Activated naive CD8-positive, alpha-beta T cell treated with anti-CD3 and anti-CD28 coated beads for 36 hours (primary cell): Measurements from ENCODE around the gene OR5H2. TPM values are rescaled to one million over a fixed set of nuclear protein-coding genes. Genes with fewer than 3 reads are reported as not detected.
"Not testable (repeated sequence)": the region's sequence is repeated elsewhere in the genome, so short reads cannot be mapped to it uniquely, and the experiment has no call there.

Experiments
- DNase-seq: peaks from one replicate; pipeline ENCODE4 v3.0.0; 2021
- H3K27ac Mint-ChIP-seq: one replicate; pipeline ENCODE4 v1.8.0; 2022; ENCODE audit warnings: mild to moderate bottlenecking, moderate library complexity, mixed read lengths
- H3K27me3 Mint-ChIP-seq: one replicate; pipeline ENCODE4 v1.8.0; 2022; ENCODE audit warnings: mild to moderate bottlenecking, mixed read lengths
- H3K36me3 Mint-ChIP-seq: one replicate; pipeline ENCODE4 v1.8.0; 2021; ENCODE audit warnings: mild to moderate bottlenecking, mixed read lengths
- H3K4me1 Mint-ChIP-seq: one replicate; pipeline ENCODE4 v1.8.0; 2021; ENCODE audit warnings: mixed read lengths
- H3K4me3 Mint-ChIP-seq: one replicate; pipeline ENCODE4 v1.8.0; 2022; ENCODE audit warnings: mild to moderate bottlenecking, moderate library complexity, mixed read lengths
- H3K9me3 Mint-ChIP-seq: one replicate; pipeline ENCODE4 v1.8.0; 2022; ENCODE audit warnings: mixed read lengths
- total RNA-seq, 2 experiments: library from RNA; stranded (reverse); gene quantifications; one replicate each; pipeline ENCODE4 v1.2.3, GENCODE V29; 2021

Gene OR5H2
- not detected for total RNA-seq

DNA sequence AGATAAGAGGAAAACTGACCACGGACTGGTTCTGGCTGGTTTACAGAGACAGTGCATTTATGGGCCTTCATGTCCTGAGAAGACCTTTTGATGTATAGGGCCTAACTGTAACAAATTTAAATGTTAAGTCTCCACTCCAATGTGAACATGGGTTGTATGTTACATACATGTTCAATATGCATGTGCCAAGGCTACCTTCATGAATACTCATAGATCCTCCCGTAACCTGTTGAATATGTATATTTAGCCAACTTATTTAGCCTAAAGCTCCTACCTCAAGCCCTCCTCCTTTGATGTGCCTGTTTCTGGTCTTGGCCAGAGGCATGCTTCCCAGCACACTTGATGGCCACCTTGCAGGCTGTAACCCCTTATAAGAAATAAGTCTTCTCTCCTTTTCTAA is at the start of gene OR5H2:
Gene OR5H2, plus strand, starts transcription at position 301 of the 400 bp plus-strand sequence. CDS start 398 bp downstream, outside the sequence.
- H3K4me1 Mint-ChIP-seq, result no peaks in the 10 kb centered on the region
- no peaks in the 10 kb centered on the region for H3K36me3 Mint-ChIP-seq
- no peaks in the 10 kb centered on the region for H3K27me3 Mint-ChIP-seq
- no peak for DNase-seq
- no peaks in the 10 kb centered on the region for H3K9me3 Mint-ChIP-seq
- no peak within 1 kb of the TSS for H3K27ac Mint-ChIP-seq
- no peak within 1 kb of the TSS for H3K4me3 Mint-ChIP-seq

DNA sequence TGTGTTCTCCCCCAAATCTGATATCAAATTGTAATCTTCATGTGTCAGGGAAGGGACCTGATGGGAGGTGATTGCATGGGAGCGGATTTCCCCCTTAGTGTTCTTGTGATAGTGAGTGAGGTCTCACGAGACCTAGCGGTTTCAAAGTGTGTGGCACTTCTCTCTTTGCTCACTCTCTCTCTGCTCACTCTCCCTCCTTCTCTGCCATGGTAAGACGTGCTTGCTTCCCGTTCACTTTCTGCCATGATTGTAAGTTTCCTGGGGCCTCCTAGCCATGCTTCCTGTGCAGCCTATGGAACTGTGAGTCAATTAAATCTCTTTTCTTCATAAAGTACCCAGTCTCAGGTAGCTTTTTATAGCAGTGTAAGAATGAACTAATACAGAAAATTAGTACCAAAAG is 48.8 kb upstream of the OR5H2 start:
- H3K36me3 Mint-ChIP-seq, result no peaks in the 10 kb centered on the region
- no peaks in the 10 kb centered on the region for H3K9me3 Mint-ChIP-seq
- no peak for DNase-seq
- no peak overlapping the region for H3K4me3 Mint-ChIP-seq
- H3K27me3 Mint-ChIP-seq, result peaks cover 12% of the 10 kb centered on the region
- H3K27ac Mint-ChIP-seq, result no peak overlapping the region
- no peaks in the 10 kb centered on the region for H3K4me1 Mint-ChIP-seq

DNA sequence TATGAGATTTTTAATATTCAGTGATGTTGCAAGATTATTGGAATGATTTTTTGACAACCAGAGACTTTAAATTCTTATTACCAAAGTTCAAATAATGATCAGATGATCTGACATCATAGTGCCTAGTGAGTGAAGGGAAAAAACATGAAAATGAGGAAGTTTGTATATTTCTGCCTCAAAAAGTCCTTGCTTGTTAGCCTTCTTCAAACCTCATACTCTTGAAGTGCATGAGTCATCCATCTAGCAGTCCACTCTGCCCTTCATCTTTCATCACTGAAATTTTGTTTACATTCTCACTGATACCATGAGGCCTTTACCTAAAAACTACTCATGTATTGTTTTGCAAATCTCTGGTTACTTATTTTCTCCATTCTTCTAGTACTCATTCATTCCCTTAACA is 42.2 kb upstream of the OR5H2 start:
- Mint-ChIP-seq H3K36me3 (no peaks in the 10 kb centered on the region), H3K4me3 (no peak overlapping the region), H3K27ac (no peak overlapping the region), H3K9me3 (no peaks in the 10 kb centered on the region), H3K4me1 (no peaks in the 10 kb centered on the region), H3K27me3 (peaks cover 8% of the 10 kb centered on the region)
- no peak for DNase-seq

DNA sequence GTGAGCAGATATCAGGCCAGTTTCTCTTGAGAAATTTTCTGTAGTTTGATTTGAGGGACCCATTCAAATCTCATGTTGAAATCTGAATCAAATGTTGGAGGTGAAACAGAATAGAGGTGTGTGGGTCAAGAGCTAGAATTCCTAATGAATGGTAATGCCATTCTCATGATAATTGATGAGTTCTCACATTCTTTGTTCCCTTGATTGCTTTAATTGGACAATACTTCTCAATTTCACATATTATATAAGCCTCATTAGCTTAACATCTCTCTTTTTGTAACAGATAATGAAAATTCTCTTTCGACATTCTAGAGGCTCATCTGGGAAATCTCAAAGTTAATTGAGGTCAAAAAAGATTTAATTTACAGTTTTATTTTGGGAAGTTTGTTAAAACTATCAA is 40.1 kb upstream of the OR5H2 start:
- no peak overlapping the region for H3K27ac Mint-ChIP-seq
- H3K4me3 Mint-ChIP-seq, result no peak overlapping the region
- no peaks in the 10 kb centered on the region for H3K36me3 Mint-ChIP-seq
- no peak for DNase-seq
- no peaks in the 10 kb centered on the region for H3K9me3 Mint-ChIP-seq
- H3K27me3 Mint-ChIP-seq, result peaks cover 10% of the 10 kb centered on the region
- H3K4me1 Mint-ChIP-seq, result no peaks in the 10 kb centered on the region

DNA sequence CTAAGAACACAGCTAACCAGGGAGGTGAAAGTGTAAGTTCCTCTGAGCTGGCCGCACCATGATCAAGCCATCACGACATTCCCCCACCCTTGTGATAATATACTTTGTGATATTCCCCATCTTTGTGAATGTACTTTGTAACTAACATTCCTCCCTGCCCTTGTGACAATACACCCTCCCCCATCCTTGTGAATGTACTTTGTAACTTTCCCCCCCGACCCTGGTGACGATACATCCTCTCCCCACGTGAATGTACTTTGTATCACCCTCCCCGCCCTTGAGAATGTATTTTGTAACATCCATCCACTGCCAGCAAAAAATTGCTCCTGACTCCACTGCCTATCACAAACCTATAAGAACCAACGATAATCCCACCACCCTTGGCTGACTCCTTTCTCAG is 38.5 kb upstream of the OR5H2 start:
- no peaks in the 10 kb centered on the region for H3K9me3 Mint-ChIP-seq
- H3K27ac Mint-ChIP-seq, result no peak overlapping the region
- H3K4me1 Mint-ChIP-seq, result no peaks in the 10 kb centered on the region
- peaks cover 7% of the 10 kb centered on the region for H3K27me3 Mint-ChIP-seq
- H3K4me3 Mint-ChIP-seq, result no peak overlapping the region
- no peaks in the 10 kb centered on the region for H3K36me3 Mint-ChIP-seq
- DNase-seq, result no peak

DNA sequence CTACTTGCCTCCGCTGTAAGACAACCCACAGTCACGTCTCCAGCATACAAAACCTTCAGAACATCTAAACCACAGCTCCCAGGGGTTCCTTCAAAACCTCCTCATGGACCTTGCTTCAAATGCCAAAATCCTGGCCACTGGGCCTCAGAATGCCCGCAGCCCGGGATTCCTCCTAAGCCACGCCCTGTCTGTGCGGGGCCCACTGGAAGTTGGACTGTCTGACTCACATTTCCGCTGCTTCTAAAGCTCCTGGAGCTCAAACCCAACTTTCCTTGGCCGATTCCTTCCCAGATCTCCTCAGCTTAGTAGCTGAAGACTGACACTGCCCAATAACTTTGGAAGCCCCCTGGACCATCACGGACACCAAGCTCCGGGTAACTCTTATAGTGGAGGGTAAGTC is 36.2 kb upstream of the OR5H2 start:
- DNase-seq, result no peak
- no peaks in the 10 kb centered on the region for H3K9me3 Mint-ChIP-seq
- H3K4me3 Mint-ChIP-seq, result no peak overlapping the region
- no peak overlapping the region for H3K27ac Mint-ChIP-seq
- no peaks in the 10 kb centered on the region for H3K4me1 Mint-ChIP-seq
- peaks cover 7% of the 10 kb centered on the region for H3K27me3 Mint-ChIP-seq
- no peaks in the 10 kb centered on the region for H3K36me3 Mint-ChIP-seq

DNA sequence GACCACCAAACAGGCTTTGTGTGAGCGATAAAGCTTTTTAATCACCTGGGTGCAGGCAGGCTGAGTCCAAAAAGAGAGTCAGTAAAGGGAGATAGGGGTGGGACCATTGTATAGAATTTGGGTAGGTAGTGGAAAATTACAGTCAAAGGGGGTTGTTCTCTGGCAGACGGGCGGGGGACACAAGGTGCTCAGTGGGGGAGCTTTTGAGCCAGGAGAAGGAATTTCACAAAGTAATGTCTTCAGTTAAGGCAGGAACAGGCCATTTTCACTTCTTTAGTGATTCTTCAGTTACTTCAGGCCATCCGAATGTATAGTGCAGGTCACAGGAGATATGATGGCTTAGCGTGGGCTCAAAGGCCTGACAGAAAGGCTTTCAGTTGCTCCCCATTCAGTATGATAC is 26.3 kb upstream of the OR5H2 start:
- peaks cover 11% of the 10 kb centered on the region for H3K9me3 Mint-ChIP-seq
- not testable (repeated sequence) for DNase-seq

DNA sequence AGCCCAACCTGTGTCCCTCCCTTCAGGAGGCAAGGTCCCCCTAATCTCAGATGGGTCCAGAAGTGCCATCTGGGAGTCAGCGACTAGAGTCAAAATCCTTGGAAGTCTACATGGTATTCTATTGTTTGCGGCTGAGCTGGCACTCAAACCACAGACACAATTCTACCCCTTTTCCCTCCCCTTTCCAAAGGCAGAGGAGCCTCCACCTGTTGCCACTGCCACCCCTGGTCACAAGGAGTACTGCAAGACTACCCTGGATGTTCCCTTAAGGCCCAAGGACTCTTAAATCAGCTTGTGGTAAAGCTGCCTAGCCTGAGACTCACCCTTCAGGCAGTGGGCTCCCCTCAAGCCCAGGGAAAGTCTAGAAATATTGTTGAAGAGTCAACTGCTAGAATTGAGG is 22.6 kb upstream of the OR5H2 start:
- H3K4me1 Mint-ChIP-seq, result no peaks in the 10 kb centered on the region
- no peaks in the 10 kb centered on the region for H3K36me3 Mint-ChIP-seq
- no peak overlapping the region for H3K4me3 Mint-ChIP-seq
- H3K27me3 Mint-ChIP-seq, result no peaks in the 10 kb centered on the region
- no peak for DNase-seq
- H3K9me3 Mint-ChIP-seq, result peaks cover 10% of the 10 kb centered on the region
- no peak overlapping the region for H3K27ac Mint-ChIP-seq

More for the DNA sequence above, 26.3 kb upstream of the OR5H2 start:
- not testable (repeated sequence) for H3K4me3 Mint-ChIP-seq, H3K4me1 Mint-ChIP-seq, H3K27ac Mint-ChIP-seq, H3K36me3 Mint-ChIP-seq, H3K27me3 Mint-ChIP-seq

DNA sequence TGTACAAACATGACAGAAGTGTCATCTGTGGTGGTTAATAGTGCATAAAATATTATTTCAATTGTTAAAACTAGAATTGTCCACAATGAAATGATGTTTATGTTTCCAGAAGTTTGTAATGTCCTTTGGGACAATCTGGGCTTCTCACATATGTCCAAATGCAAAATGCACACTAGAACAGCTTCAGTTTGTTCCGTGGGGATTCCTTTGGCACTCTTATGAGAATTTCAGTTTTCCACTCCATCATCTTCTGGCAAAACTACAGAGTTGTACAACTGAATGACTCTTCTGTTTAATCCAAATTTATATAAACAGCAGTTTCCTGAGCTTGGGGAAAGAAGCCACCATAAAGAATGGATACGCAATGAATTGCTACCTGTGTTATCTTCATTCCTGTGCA is 20.3 kb upstream of the OR5H2 start:
- no peaks in the 10 kb centered on the region for H3K36me3 Mint-ChIP-seq
- H3K27ac Mint-ChIP-seq, result no peak overlapping the region
- H3K9me3 Mint-ChIP-seq, result peaks cover 10% of the 10 kb centered on the region
- no peak for DNase-seq
- H3K27me3 Mint-ChIP-seq, result no peaks in the 10 kb centered on the region
- no peaks in the 10 kb centered on the region for H3K4me1 Mint-ChIP-seq
- no peak overlapping the region for H3K4me3 Mint-ChIP-seq

DNA sequence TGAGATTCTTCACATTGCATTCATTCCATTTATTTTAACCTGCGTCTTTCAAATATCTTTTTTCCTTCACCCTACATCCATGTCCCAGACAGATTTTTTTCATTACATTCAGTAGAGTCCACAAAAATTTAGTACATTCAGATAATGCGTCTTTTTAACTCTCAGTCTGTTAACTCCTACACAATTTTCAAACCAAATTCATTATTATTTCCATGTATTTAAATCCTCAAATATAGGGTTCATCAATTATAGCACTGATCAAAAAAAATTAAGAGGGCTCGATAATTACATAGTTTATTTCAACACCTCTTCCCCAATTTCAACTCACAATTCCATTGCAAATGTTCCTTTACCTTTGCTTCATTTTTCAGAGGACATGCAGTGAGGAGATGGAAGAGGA is 18.4 kb upstream of the OR5H2 start, which contains the start of gene OR5H6:
Gene OR5H6, plus strand, starts transcription at position 301 of the 400 bp plus-strand sequence. Its CDS starts 89 bp downstream, at position 390.
- H3K36me3 Mint-ChIP-seq, result no peaks in the 10 kb centered on the region
- no peak for DNase-seq
- H3K27ac Mint-ChIP-seq, result no peak within 1 kb of the TSS
- H3K27me3 Mint-ChIP-seq, result no peaks in the 10 kb centered on the region
- no peaks in the 10 kb centered on the region for H3K4me1 Mint-ChIP-seq
- no peak within 1 kb of the TSS for H3K4me3 Mint-ChIP-seq
- peaks cover under 1% of the 10 kb centered on the region for H3K9me3 Mint-ChIP-seq

DNA sequence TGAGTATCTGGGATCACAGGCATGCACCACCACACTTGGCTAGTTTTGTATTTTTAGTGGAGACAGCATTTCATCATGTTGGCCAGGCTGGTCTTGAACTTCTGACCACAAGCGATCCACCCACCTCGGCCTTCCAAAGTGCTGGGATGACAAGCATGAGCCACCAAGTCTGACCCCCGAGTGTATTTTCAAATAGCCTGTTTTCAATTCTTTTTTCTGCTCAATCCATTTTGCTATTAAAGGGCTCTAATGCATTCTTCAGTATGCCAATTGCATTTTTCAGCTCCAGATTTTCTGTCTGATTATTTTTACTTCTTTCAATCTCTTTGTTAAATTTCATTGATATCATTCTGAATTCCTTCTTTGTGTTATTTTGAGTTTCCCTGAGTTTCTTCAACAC is 12.5 kb upstream of the OR5H2 start:
- H3K9me3 Mint-ChIP-seq, result peaks cover 16% of the 10 kb centered on the region
- H3K36me3 Mint-ChIP-seq, result peaks cover 2% of the 10 kb centered on the region
- no peak overlapping the region for H3K4me3 Mint-ChIP-seq
- H3K4me1 Mint-ChIP-seq, result no peaks in the 10 kb centered on the region
- no peak overlapping the region for H3K27ac Mint-ChIP-seq
- H3K27me3 Mint-ChIP-seq, result peaks cover 5% of the 10 kb centered on the region
- DNase-seq, result no peak

DNA sequence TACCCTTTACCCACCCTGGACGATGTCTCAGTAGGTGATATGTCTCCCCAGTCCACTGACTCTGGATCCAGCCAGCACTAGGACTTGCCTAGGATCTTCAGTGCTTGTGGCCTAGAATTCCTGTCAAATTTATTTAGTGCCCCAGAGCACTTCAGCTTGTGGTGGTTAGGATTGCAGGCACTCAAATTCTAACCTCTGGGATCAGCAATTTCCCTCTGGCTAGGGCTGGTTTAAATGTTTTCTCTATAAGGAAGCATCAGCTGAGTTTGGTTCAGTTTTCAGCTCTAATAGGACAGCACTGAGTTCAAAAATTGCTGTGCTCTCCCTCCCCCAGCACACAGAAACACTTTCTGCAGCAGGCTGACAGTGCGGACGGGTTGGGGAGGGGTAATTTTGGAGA is 10.2 kb upstream of the OR5H2 start:
- no peak overlapping the region for H3K4me3 Mint-ChIP-seq
- no peak overlapping the region for H3K27ac Mint-ChIP-seq
- H3K27me3 Mint-ChIP-seq, result peaks cover 5% of the 10 kb centered on the region

DNA sequence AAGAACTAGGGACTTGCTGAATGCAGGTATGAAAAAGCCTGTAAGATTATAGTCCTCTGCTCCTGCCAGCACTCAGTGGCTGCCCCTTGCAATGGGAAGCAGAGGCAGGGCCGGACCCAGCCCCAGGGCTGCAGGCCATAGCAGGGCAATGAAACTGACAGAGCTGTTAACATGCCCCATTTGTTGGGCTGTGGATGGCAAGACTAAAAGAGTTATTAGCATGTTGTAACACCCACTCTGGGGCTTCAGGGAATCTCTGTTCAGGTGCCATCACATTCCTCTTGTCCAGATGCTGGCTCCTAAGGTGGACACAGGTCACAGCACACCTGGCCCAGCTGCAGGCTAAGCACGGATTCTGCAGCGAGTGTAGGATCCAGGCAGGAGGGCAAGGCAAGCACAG is 7.4 kb upstream of the OR5H2 start:
- Mint-ChIP-seq H3K27ac (no peak overlapping the region), H3K36me3 (peaks cover 2% of the 10 kb centered on the region), H3K4me3 (no peak overlapping the region), H3K27me3 (no peaks in the 10 kb centered on the region), H3K9me3 (peaks cover 10% of the 10 kb centered on the region), H3K4me1 (no peaks in the 10 kb centered on the region)
- no peak for DNase-seq

More for the DNA sequence above, 10.2 kb upstream of the OR5H2 start:
- H3K36me3 Mint-ChIP-seq, result peaks cover 2% of the 10 kb centered on the region
- H3K4me1 Mint-ChIP-seq, result no peaks in the 10 kb centered on the region
- no peak for DNase-seq
- peaks cover 16% of the 10 kb centered on the region for H3K9me3 Mint-ChIP-seq

DNA sequence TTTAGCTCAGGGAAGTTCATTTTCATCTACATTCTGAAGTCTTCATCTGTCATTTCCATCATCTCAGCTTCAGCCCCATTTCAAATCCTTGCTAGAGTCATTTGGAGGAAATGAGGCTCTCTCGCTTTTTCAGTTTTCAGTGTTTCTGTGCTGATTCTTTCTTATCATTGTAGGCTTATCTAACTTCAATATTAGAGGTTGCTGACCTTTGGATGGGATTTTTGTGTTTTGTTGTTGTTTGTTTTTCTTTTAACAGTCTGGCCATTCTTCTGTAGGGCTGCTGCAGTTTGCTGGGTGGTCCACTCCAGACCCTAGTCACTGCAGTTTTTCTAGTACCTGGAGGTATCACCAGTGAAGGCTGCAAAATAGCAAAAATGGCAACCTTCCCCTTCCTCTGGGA is 8.6 kb downstream of the OR5H2 start:
- Mint-ChIP-seq H3K4me3 (no peak overlapping the region), H3K36me3 (no peaks in the 10 kb centered on the region), H3K4me1 (no peaks in the 10 kb centered on the region), H3K9me3 (peaks cover 1% of the 10 kb centered on the region), H3K27me3 (peaks cover 9% of the 10 kb centered on the region), H3K27ac (no peak overlapping the region)
- no peak for DNase-seq

DNA sequence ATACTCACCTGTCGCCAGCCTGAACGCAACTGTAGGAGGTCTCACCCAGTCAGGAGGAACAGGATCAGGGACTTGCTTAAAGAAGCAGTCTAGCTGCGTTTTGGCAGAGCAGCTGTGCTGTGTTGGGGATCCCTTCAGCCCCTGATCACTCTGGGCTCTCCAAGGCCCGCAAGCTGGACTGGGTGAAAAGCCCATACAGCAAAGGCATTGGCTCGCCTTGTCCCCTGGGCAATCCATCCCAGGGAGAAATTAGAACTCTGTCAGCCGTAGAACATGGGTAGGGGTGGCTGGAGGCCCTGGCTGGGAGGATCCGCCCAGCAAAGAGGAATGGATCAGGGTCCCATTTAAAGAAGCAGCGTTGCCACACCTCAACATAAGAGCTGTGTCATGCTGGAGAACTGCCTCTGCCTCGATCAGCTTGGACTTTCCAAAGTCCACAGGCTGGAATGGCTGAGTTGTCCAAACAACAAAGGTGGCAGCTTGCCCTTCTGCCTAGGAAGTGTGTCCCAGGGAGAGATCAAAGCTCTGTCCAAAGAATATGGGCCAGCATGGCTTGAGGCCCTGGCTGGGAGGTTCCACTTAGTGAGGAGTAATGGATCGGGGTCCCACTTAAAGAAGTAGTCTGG is 9.1 kb downstream of the OR5H2 start:
- H3K4me1 Mint-ChIP-seq, result no peaks in the 10 kb centered on the region
- H3K36me3 Mint-ChIP-seq, result no peaks in the 10 kb centered on the region
- no peak overlapping the region for H3K4me3 Mint-ChIP-seq
- H3K27me3 Mint-ChIP-seq, result peaks cover 9% of the 10 kb centered on the region
- DNase-seq, result no peak
- peaks cover 1% of the 10 kb centered on the region for H3K9me3 Mint-ChIP-seq
- H3K27ac Mint-ChIP-seq, result no peak overlapping the region

DNA sequence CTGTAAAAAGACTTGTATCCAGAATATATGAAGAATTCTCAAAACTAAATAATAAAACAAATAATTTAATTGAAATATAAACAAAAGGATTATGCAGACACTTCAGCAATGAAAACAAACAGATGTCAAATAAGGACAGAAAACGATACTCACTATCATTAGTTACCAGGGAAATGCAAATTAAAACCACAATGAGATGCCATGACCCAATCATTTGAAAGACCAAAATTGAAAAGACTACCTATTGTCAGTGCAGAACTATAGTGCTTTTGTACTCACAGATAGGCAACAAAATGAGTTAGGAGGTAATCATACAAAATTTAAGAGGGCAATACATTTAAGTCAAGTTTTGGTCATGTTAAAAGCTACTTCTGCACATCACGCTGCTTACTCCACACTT is 39.8 kb downstream of the OR5H2 start:
- no peaks in the 10 kb centered on the region for H3K36me3 Mint-ChIP-seq
- no peak for DNase-seq
- H3K4me1 Mint-ChIP-seq, result no peaks in the 10 kb centered on the region
- H3K4me3 Mint-ChIP-seq, result no peak overlapping the region
- H3K9me3 Mint-ChIP-seq, result no peaks in the 10 kb centered on the region
- H3K27ac Mint-ChIP-seq, result no peak overlapping the region
- peaks cover 14% of the 10 kb centered on the region for H3K27me3 Mint-ChIP-seq
